ACC112 (cell line): Measurements from ENCODE around the gene MALRD1.

Experiments used
- H2AFZ ChIP-seq: fragments of 200-600 bp; sonication (generic); one replicate; pipeline ENCODE4 v1.6.0; 2017; ENCODE audit warnings: antibody characterized with exemption, low read length; ENCODE audit not compliant: unreplicated experiment
- H3K27ac ChIP-seq: fragments of 200-600 bp; sonication (generic); 2 replicates; pipeline ENCODE4 v1.5.1; 2014; ENCODE audit warnings: low read depth, mild to moderate bottlenecking, antibody characterized with exemption, low read length, moderate library complexity
- H3K27me3 ChIP-seq: fragments of 200-600 bp; sonication (generic); 2 replicates; pipeline ENCODE4 v1.6.1; 2014; ENCODE audit warnings: mild to moderate bottlenecking, antibody characterized with exemption, low read length, moderate library complexity, mixed read lengths; ENCODE audit not compliant: insufficient read depth
- H3K36me3 ChIP-seq: fragments of 200-600 bp; sonication (generic); 2 replicates; pipeline ENCODE4 v1.6.1; 2016; ENCODE audit warnings: mild to moderate bottlenecking, antibody characterized with exemption, low read length, moderate library complexity, mixed read lengths; ENCODE audit not compliant: insufficient read depth
- H3K4me1 ChIP-seq: fragments of 200-600 bp; sonication (generic); one replicate; pipeline ENCODE4 v1.6.1; 2016; ENCODE audit warnings: low read length, mixed read lengths; ENCODE audit not compliant: insufficient read depth, unreplicated experiment, control insufficient read depth
- H3K4me3 ChIP-seq: fragments of 200-600 bp; sonication (generic); 2 replicates; pipeline ENCODE4 v1.5.1; 2014; ENCODE audit warnings: mild to moderate bottlenecking, low read depth, low read length
- H3K79me2 ChIP-seq: fragments of 200-600 bp; sonication (generic); one replicate; pipeline ENCODE4 v1.6.0; 2016; ENCODE audit warnings: low read length; ENCODE audit not compliant: control insufficient read depth, unreplicated experiment, insufficient read depth

Gene MALRD1

GRCh38 chr10:19592276-19592675 lies 543.7 kb downstream of the MALRD1 start:
- no peaks in the 10 kb centered on the region for H3K36me3 ChIP-seq
- H3K79me2 ChIP-seq = no peaks in the 10 kb centered on the region
- no peak overlapping the region for H3K4me3 ChIP-seq
- H3K4me1 ChIP-seq = no peaks in the 10 kb centered on the region
- no peaks in the 10 kb centered on the region for H3K27me3 ChIP-seq
- H2AFZ ChIP-seq = no peak overlapping the region
- H3K27ac ChIP-seq = no peak overlapping the region

GRCh38 chr10:19595212-19595845 lies 546.7 kb downstream of the MALRD1 start:
- Histone ChIP-seq H3K27ac (no peak overlapping the region), H3K4me1 (no peaks in the 10 kb centered on the region)

GRCh38 chr10:19605806-19606205 lies 557.2 kb downstream of the MALRD1 start:
- Histone ChIP-seq H3K4me3 (no peak overlapping the region), H2AFZ (no peak overlapping the region), H3K79me2 (no peaks in the 10 kb centered on the region), H3K4me1 (no peaks in the 10 kb centered on the region), H3K36me3 (no peaks in the 10 kb centered on the region), H3K27me3 (no peaks in the 10 kb centered on the region), H3K27ac (no peak overlapping the region)

More at GRCh38 chr10:19595212-19595845, 546.7 kb downstream of the MALRD1 start:
- peaks cover 4% of the 10 kb centered on the region; the same call in 1 of the 2 replicates for H3K27me3 ChIP-seq
- no peak overlapping the region for H3K4me3 ChIP-seq
- no peak overlapping the region for H2AFZ ChIP-seq
- no peaks in the 10 kb centered on the region for H3K79me2 ChIP-seq
- no peaks in the 10 kb centered on the region for H3K36me3 ChIP-seq

- Histone ChIP-seq H3K4me1 (no peaks in the 10 kb centered on the region), H3K36me3 (no peaks in the 10 kb centered on the region), H3K79me2 (no peaks in the 10 kb centered on the region), H2AFZ (no peak overlapping the region), H3K27me3 (no peaks in the 10 kb centered on the region), H3K27ac (no peak overlapping the region), H3K4me3 (no peak overlapping the region)
These were observed 558.4 kb downstream of the MALRD1 start for GRCh38 chr10:19606968-19607367.

- Histone ChIP-seq H3K4me1 (no peaks in the 10 kb centered on the region), H3K79me2 (no peaks in the 10 kb centered on the region), H2AFZ (no peak overlapping the region), H3K4me3 (no peak overlapping the region), H3K27me3 (no peaks in the 10 kb centered on the region), H3K36me3 (no peaks in the 10 kb centered on the region), H3K27ac (no peak overlapping the region)
These were observed 563.2 kb downstream of the MALRD1 start for GRCh38 chr10:19611775-19612174.

GRCh38 chr10:19616966-19617365 lies 568.4 kb downstream of the MALRD1 start:
- Histone ChIP-seq H3K4me3 (no peak overlapping the region), H2AFZ (no peak overlapping the region), H3K27me3 (no peaks in the 10 kb centered on the region), H3K4me1 (no peaks in the 10 kb centered on the region), H3K36me3 (no peaks in the 10 kb centered on the region), H3K27ac (no peak overlapping the region), H3K79me2 (no peaks in the 10 kb centered on the region)

GRCh38 chr10:19620811-19621210 lies 572.2 kb downstream of the MALRD1 start:
- H3K27ac ChIP-seq = no peak overlapping the region
- H3K4me3 ChIP-seq = no peak overlapping the region
- H3K79me2 ChIP-seq = no peaks in the 10 kb centered on the region

GRCh38 chr10:19623321-19623720 lies 574.7 kb downstream of the MALRD1 start:
- no peaks in the 10 kb centered on the region for H3K79me2 ChIP-seq
- H2AFZ ChIP-seq = no peak overlapping the region
- H3K36me3 ChIP-seq = no peaks in the 10 kb centered on the region
- no peaks in the 10 kb centered on the region for H3K27me3 ChIP-seq
- H3K4me1 ChIP-seq = no peaks in the 10 kb centered on the region
- no peak overlapping the region for H3K4me3 ChIP-seq
- no peak overlapping the region for H3K27ac ChIP-seq

More at GRCh38 chr10:19620811-19621210, 572.2 kb downstream of the MALRD1 start:
- Histone ChIP-seq H2AFZ (no peak overlapping the region), H3K27me3 (no peaks in the 10 kb centered on the region), H3K4me1 (no peaks in the 10 kb centered on the region), H3K36me3 (no peaks in the 10 kb centered on the region)

- Histone ChIP-seq H2AFZ (no peak overlapping the region), H3K36me3 (no peaks in the 10 kb centered on the region), H3K27me3 (no peaks in the 10 kb centered on the region), H3K27ac (no peak overlapping the region), H3K79me2 (no peaks in the 10 kb centered on the region), H3K4me1 (peaks cover 15% of the 10 kb centered on the region), H3K4me3 (no peak overlapping the region)
These were observed 577.6 kb downstream of the MALRD1 start for GRCh38 chr10:19626156-19626555.

GRCh38 chr10:19628767-19629560 lies 580.4 kb downstream of the MALRD1 start:
- Histone ChIP-seq H3K36me3 (no peaks in the 10 kb centered on the region), H3K79me2 (no peaks in the 10 kb centered on the region), H3K27me3 (no peaks in the 10 kb centered on the region), H3K27ac (no peak overlapping the region), H3K4me3 (peak overlapping the region; percentile 5; the same call in 1 of the 2 replicates), H3K4me1 (peaks cover 15% of the 10 kb centered on the region), H2AFZ (peak overlapping the region; percentile 98)

GRCh38 chr10:19629567-19629966 lies 581.0 kb downstream of the MALRD1 start:
- Histone ChIP-seq H3K27ac (peak overlapping the region; percentile 38), H3K36me3 (no peaks in the 10 kb centered on the region), H3K79me2 (no peaks in the 10 kb centered on the region), H2AFZ (peak overlapping the region; percentile 98), H3K4me1 (peaks cover 15% of the 10 kb centered on the region), H3K27me3 (no peaks in the 10 kb centered on the region), H3K4me3 (peak overlapping the region; percentile 5; the same call in 1 of the 2 replicates)
